B cell (primary cell): ENCODE data around the gene CENPI. TPM values are rescaled to one million over a fixed set of nuclear protein-coding genes. Genes with fewer than 3 reads are reported as not detected.
"Not testable (repeated sequence)": the region's sequence is repeated elsewhere in the genome, so short reads cannot be mapped to it uniquely, and the experiment has no call there.

Experiments used
- ATAC-seq: fragments of 200-7000 bp; cut with Tn5 transposase; one replicate; pipeline ENCODE4 v1.10.0; 2021; ENCODE audit warnings: low read depth, mild to moderate bottlenecking, moderate number of reproducible peaks, moderate library complexity
- CTCF ChIA-PET: fragments of 350-600 bp; sonication (Branson Sonifier 250); formaldehyde crosslinking; loops from one replicate; lab custom pipeline; 2021; ENCODE audit warnings: antibody characterized with exemption, inconsistent platforms; lab: Charles Lee
- POLR2A ChIA-PET: fragments of 350-600 bp; sonication (Branson Sonifier 250); formaldehyde crosslinking; loops from one replicate; lab custom pipeline; 2021; ENCODE audit warnings: antibody characterized with exemption; lab: Charles Lee
- DNase-seq: peaks from one replicate; pipeline ENCODE4 v3.0.0; 2013
- H2AFZ ChIP-seq: 2 replicates; pipeline ENCODE4 v1.6.1; 2012; ENCODE audit warnings: mild to moderate bottlenecking, low read depth, low read length; ENCODE audit not compliant: insufficient read depth, poor library complexity, severe bottlenecking
- H3K27ac ChIP-seq, 2 donors: 1 replicate in 1 of 2; 2 replicates in 1 of 2; pipeline ENCODE4 v1.5.1; 2012 to 2013; ENCODE audit warnings: low read length in 2 of 2, mild to moderate bottlenecking in 2 of 2, moderate library complexity in 1 of 2
- H3K27me3 ChIP-seq, 4 experiments: fragments of 200-600 bp in 1 of 4; sonication (generic) in 1 of 4; replicated peaks in 1 of 4; 1 replicate in 2 of 4; 2 replicates in 2 of 4; pipeline versions ENCODE4 v1.6.1 to v1.7.0; 2013 to 2016; ENCODE audit warnings: low read length in 3 of 4, mild to moderate bottlenecking in 2 of 4, mixed read lengths in 1 of 4, moderate library complexity in 1 of 4; ENCODE audit not compliant: insufficient read depth in 4 of 4, control insufficient read depth in 3 of 4; ENCODE audit errors: control extremely low read depth in 1 of 4
- H3K36me3 ChIP-seq, 2 experiments: replicated peaks in 1 of 2; 1 replicate in 1 of 2; 2 replicates in 1 of 2; pipeline versions ENCODE4 v1.6.1 to v1.7.1; 2013; ENCODE audit warnings: low read length in 1 of 2; ENCODE audit not compliant: insufficient read depth in 2 of 2, control insufficient read depth in 1 of 2; ENCODE audit errors: control extremely low read depth in 1 of 2, extremely low read depth in 1 of 2
- H3K4me1 ChIP-seq, 2 donors: fragments of 200-600 bp in 1 of 2; sonication (generic) in 1 of 2; 1 replicate in 1 of 2; 2 replicates in 1 of 2; pipeline versions ENCODE4 v1.5.1 to v1.6.1; 2013 to 2017; ENCODE audit warnings: low read length in 2 of 2; ENCODE audit not compliant: control insufficient read depth in 2 of 2, insufficient read depth in 2 of 2
- H3K4me2 ChIP-seq: replicated peaks from 2 replicates; pipeline ENCODE3; 2012; ENCODE audit warnings: mild to moderate bottlenecking, low read depth, low read length; ENCODE audit not compliant: poor library complexity, severe bottlenecking
- H3K4me3 ChIP-seq, 5 experiments: fragments of 200-600 bp in 1 of 5; sonication (generic) in 1 of 5; 1 replicate in 3 of 5; 2 replicates in 2 of 5; pipeline versions ENCODE4 v1.5.1 to v1.7.0; 2011 to 2016; ENCODE audit warnings: low read length in 4 of 5, mild to moderate bottlenecking in 4 of 5, low read depth in 2 of 5, control low read depth in 1 of 5, moderate library complexity in 1 of 5; ENCODE audit not compliant: insufficient read depth in 1 of 5; ENCODE audit errors: control extremely low read depth in 1 of 5, extremely low read depth in 1 of 5
- H3K79me2 ChIP-seq: fragments of 200-600 bp; sonication (generic); one replicate; pipeline ENCODE4 v1.6.0; 2016; ENCODE audit warnings: low read length; ENCODE audit not compliant: control insufficient read depth, insufficient read depth
- H3K9ac ChIP-seq: fragments of 200-600 bp; sonication (generic); 2 replicates; pipeline ENCODE4 v1.6.1; 2017; ENCODE audit warnings: mild to moderate bottlenecking, low read length, moderate library complexity
- H3K9me3 ChIP-seq, 3 donors: one replicate each; pipeline versions ENCODE4 v1.6.1 to v1.7.1; 2013; ENCODE audit warnings: low read length in 2 of 3; ENCODE audit not compliant: control insufficient read depth in 2 of 3, insufficient read depth in 1 of 3; ENCODE audit errors: control extremely low read depth in 1 of 3
- H4K20me1 ChIP-seq: 2 replicates; pipeline ENCODE4 v1.6.0; 2012; ENCODE audit warnings: mild to moderate bottlenecking, low read length; ENCODE audit not compliant: insufficient read depth, control insufficient read depth, poor library complexity, severe bottlenecking
- H3K27ac Mint-ChIP-seq: one replicate; pipeline ENCODE4 v1.8.0; 2021; ENCODE audit warnings: mixed read lengths
- H3K27me3 Mint-ChIP-seq: one replicate; pipeline ENCODE4 v1.8.0; 2021; ENCODE audit warnings: mixed read lengths
- H3K4me1 Mint-ChIP-seq: one replicate; pipeline ENCODE4 v1.8.0; 2021; ENCODE audit warnings: mixed read lengths
- H3K4me3 Mint-ChIP-seq: one replicate; pipeline ENCODE4 v1.8.0; 2021; ENCODE audit warnings: mixed read lengths
- H3K9me3 Mint-ChIP-seq: one replicate; pipeline ENCODE4 v1.8.0; 2022; ENCODE audit warnings: mixed read lengths; ENCODE audit not compliant: insufficient read depth
- EZH2 ChIP-seq: IDR thresholded peaks from 2 replicates; pipeline ENCODE4 v1.6.1; 2012; ENCODE audit warnings: borderline replicate concordance, low read depth, mild to moderate bottlenecking, moderate library complexity, low read length; ENCODE audit not compliant: insufficient read depth, poor library complexity, severe bottlenecking
- WGBS: methylation state at CpG from one replicate; pipeline ENCODE4 v1.1.5; 2013; ENCODE audit warnings: missing lambda C conversion rate; ENCODE audit not compliant: insufficient coverage; 5-methylcytosine and 5-hydroxymethylcytosine counted together
- intact Hi-C: fragments of 100-400 bp; cut with micrococcal nuclease; formaldehyde crosslinking; loops from one replicate; pipeline ENCODE4 v1.10.0; 2022
- polyA plus RNA-seq: library from polyadenylated mRNA; depleted of rRNA; stranded (reverse); fragments of >200 nt; gene quantifications from 2 replicates; pipeline ENCODE4 v1.2.3, GENCODE V29; 2012
- total RNA-seq, 2 donors: library from RNA; stranded (reverse); fragments of 120-200 nt in 1 of 2; gene quantifications; 1 replicate in 1 of 2; 2 replicates in 1 of 2; pipeline versions ENCODE4 v1.2.3 to v1.2.4, GENCODE V29; 2013 to 2022
- TF ChIP-seq, protein P1 (sequence below): fragments of 200-600 bp; IDR thresholded peaks from one replicate; pipeline ENCODE4 v1.8.0; 2022; ENCODE audit warnings: antibody characterized with exemption, mild to moderate bottlenecking

Gene CENPI
- total and polyA plus RNA-seq, 2 donors (not counting 1 experiment from before 2014, with no cell fraction given), result 0.28 to 3.2 TPM

- Histone ChIP-seq H2AFZ (peak overlapping the region; percentile 85), H3K4me2 (peak overlapping the region; percentile 74), H4K20me1 (no peaks in the 10 kb centered on the region), H3K9ac (peak overlapping the region; percentile 72), H3K4me3 (peak overlapping the region; percentile 56 to 85 (median 76)), H3K9me3 (no peaks in the 10 kb centered on the region), H3K36me3 (peaks cover 0 to 6% of the 10 kb centered on the region in 2 experiments), H3K27ac (peak overlapping the region; percentile 59 to 86), H3K79me2 (peaks cover 7% of the 10 kb centered on the region), H3K4me1 (peaks cover 7 to 13% of the 10 kb centered on the region in 2 donors), H3K27me3 (no peaks in the 10 kb centered on the region)
- TF ChIP-seq EZH2, result no peak
- TF ChIP-seq, protein P1, sequence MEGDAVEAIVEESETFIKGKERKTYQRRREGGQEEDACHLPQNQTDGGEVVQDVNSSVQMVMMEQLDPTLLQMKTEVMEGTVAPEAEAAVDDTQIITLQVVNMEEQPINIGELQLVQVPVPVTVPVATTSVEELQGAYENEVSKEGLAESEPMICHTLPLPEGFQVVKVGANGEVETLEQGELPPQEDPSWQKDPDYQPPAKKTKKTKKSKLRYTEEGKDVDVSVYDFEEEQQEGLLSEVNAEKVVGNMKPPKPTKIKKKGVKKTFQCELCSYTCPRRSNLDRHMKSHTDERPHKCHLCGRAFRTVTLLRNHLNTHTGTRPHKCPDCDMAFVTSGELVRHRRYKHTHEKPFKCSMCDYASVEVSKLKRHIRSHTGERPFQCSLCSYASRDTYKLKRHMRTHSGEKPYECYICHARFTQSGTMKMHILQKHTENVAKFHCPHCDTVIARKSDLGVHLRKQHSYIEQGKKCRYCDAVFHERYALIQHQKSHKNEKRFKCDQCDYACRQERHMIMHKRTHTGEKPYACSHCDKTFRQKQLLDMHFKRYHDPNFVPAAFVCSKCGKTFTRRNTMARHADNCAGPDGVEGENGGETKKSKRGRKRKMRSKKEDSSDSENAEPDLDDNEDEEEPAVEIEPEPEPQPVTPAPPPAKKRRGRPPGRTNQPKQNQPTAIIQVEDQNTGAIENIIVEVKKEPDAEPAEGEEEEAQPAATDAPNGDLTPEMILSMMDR, result no peak
- CTCF ChIA-PET, result no interaction called here
- DNase-seq (no peak), ATAC-seq (no peak)
- Mint-ChIP-seq H3K9me3 (no peaks in the 10 kb centered on the region), H3K4me1 (peaks cover 24% of the 10 kb centered on the region), H3K27me3 (no peaks in the 10 kb centered on the region), H3K27ac (peak overlapping the region; percentile 93), H3K4me3 (peak overlapping the region; percentile 86)
- intact Hi-C loops, result loop anchor here (5.0 kb wide), 1 partner anchor 356 kb away; the partner anchor contains the start of genes GLA and HNRNPH2
- WGBS, result 48% methylated on average over 3 of the region's 5 CpGs
- POLR2A ChIA-PET, result no interaction called here
These were observed 46.9 kb upstream of the CENPI start for GRCh38 chrX:101051153-101051548.

DNA sequence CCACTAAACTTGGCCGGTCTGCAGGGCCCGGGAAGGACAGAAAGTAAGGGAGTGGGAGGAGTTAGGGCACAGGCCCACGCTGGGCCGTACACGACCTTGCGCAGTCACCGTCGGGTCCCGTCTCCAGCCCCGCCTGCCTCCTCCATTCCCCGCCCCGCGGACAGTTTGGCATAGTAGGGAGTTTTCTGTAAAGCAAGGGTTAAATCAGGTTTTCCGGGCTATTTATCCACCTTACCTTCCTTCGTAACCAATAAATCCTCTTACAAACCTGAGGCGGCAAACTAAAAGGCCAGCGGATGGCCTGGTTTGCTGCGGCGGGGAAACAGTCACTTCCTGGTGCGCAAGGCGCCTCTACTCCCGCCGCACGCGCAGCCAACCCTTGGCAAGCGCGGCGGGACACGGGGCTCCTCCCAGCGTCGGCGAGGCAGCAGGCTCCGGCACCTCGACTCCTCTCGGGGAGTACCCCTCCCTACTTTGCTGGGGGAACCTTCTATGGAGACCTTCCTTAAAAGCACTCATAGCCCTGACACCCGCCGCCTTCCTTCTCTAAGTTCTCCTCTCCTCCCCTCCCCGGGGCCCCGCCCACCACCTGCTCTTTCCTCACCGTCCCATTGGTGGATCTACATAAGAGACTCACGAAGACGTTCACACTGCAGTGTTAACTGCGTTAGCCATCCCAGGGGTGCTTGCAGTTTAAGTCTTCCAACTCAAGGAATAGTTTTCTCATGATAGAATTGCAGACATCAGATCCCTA, 46.3 kb upstream of the CENPI start, which contains the start of gene TRMT2B:
TSS of gene TRMT2B (minus strand) at position 563 of the 754 bp plus-strand sequence. CDS start 9,822 bp downstream, outside the sequence.
- ATAC-seq, result peak; percentile 83
- H3K4me1 ChIP-seq, result peaks cover 7 to 13% of the 10 kb centered on the region in 2 donors
- TF ChIP-seq, protein P1, result no peak
- no peak for TF ChIP-seq EZH2
- H3K27ac ChIP-seq, result peak within 1 kb of the TSS; percentile 59 to 86
- WGBS, result 0% methylated on average over 19 of the region's 43 CpGs
- H3K9me3 ChIP-seq, result no peaks in the 10 kb centered on the region
- Mint-ChIP-seq H3K9me3 (no peaks in the 10 kb centered on the region), H3K4me1 (peaks cover 25% of the 10 kb centered on the region), H3K27ac (peak within 1 kb of the TSS; percentile 93), H3K4me3 (peak within 1 kb of the TSS; percentile 86), H3K27me3 (no peaks in the 10 kb centered on the region)
- no peaks in the 10 kb centered on the region for H3K27me3 ChIP-seq
- peak within 1 kb of the TSS; percentile 74 for H3K4me2 ChIP-seq
- peaks cover 7% of the 10 kb centered on the region for H3K79me2 ChIP-seq
- CTCF ChIA-PET, result no interaction called here
- POLR2A ChIA-PET, result no interaction called here
- H3K36me3 ChIP-seq, result peaks cover 0 to 6% of the 10 kb centered on the region in 2 experiments
- H4K20me1 ChIP-seq, result no peaks in the 10 kb centered on the region
- H2AFZ ChIP-seq, result peak within 1 kb of the TSS; percentile 85
- peak within 1 kb of the TSS; percentile 56 to 85 (median 76) for H3K4me3 ChIP-seq
- H3K9ac ChIP-seq, result peak within 1 kb of the TSS; percentile 72
- intact Hi-C loops, result loop anchor here (1.0 to 5.0 kb wide), 3 partner anchors 47 to 356 kb away; partner anchors contain the start of genes CENPI, CSTF2, GLA and HNRNPH2
- peak; percentile 85 for DNase-seq

DNA sequence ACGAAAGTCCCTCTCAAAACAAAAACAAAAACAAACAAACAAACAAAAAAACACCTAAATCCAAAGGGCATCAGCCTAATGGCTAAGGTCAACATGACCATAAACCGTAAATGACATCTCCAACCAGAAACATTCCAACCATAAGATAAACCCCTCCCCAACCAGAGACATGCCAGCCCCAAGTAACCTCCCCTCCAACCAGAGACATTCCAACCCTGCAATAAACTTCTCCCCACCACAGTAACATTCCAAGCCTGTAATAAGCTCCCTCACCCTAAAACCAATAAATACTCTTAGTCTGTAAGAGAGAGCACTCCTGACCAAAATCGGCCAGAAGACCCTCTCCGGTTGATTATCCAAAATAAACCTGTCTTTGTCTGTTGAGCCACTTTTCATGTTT, 41.5 kb upstream of the CENPI start:
- H3K4me3 Mint-ChIP-seq, H4K20me1 ChIP-seq, ATAC-seq, intact Hi-C loops, H3K79me2 ChIP-seq, H3K9ac ChIP-seq, H3K27ac Mint-ChIP-seq, H3K27ac ChIP-seq, H3K9me3 ChIP-seq, H3K36me3 ChIP-seq, CTCF ChIA-PET, H3K4me2 ChIP-seq, H3K4me3 ChIP-seq, H3K9me3 Mint-ChIP-seq, H3K27me3 ChIP-seq, POLR2A ChIA-PET, H3K27me3 Mint-ChIP-seq, DNase-seq: not testable (repeated sequence)
- peak overlapping the region; percentile 17 for H2AFZ ChIP-seq
- 90% methylated on average over 1 of the region's 4 CpGs for WGBS
- peaks cover 9 to 13% of the 10 kb centered on the region in 2 donors for H3K4me1 ChIP-seq
- peaks cover 13% of the 10 kb centered on the region for H3K4me1 Mint-ChIP-seq
